Glomerular endothelial cell (primary cell): ENCODE results near the gene IRX3. TPM values are rescaled to one million over a fixed set of nuclear protein-coding genes. Genes with fewer than 3 reads are reported as not detected.

Experiments
- DNase-seq: peaks from one replicate; pipeline ENCODE4 v3.0.0-alpha.2; 2011; ENCODE audit warnings: low read depth, low spot score; ENCODE audit errors: extremely low read depth
- total RNA-seq: library from RNA; depleted of rRNA; stranded (reverse); fragments of >200 nt; gene quantifications from 2 replicates; pipeline ENCODE4 v1.2.3, GENCODE V29; 2015

Gene IRX3
- total RNA-seq, 1 donor from 2014 or later: 2.4 TPM

GRCh38 chr16:54291656-54292487 is 5.3 kb upstream of the IRX3 start:
- DNase-seq: no peak

GRCh38 chr16:54290833-54291655 is 4.5 kb upstream of the IRX3 start:
- DNase-seq: no peak

GRCh38 chr16:54289945-54290832 is 3.6 kb upstream of the IRX3 start:
- no peak for DNase-seq

DNA sequence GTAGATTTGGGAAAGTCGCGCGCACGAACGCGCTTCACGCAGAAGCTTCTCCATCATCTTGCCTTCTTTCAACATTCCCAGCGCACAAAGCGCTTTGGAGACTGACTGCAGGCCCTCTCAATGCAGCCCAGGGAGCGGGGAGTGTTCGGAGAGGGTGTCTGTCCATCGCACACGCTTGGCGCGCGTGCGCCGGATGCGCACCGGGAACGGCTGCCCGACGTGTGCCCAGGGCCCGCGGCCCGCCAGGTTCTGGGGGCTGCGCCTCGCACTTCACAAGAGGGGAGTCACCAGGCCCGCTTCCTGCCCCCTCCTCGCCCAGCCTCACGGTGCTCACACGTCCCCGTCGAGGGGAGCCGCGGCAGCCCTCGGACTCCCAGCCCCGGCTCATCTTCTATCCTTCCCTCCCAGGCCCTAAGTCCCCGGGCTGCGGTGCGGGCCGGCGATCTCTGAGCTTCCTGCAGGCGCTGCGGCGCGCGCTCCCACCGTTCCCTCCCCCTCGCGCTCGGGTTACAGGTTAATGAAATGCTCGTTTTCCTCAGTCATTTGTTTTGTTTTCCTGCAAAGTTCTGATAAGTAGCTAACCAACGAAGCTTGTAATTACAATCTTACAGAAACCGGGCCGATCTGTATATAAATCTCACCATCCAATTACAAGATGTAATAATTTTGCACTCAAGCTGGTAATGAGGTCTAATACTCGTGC is 2.8 kb upstream of the IRX3 start:
- DNase-seq: no peak

DNA sequence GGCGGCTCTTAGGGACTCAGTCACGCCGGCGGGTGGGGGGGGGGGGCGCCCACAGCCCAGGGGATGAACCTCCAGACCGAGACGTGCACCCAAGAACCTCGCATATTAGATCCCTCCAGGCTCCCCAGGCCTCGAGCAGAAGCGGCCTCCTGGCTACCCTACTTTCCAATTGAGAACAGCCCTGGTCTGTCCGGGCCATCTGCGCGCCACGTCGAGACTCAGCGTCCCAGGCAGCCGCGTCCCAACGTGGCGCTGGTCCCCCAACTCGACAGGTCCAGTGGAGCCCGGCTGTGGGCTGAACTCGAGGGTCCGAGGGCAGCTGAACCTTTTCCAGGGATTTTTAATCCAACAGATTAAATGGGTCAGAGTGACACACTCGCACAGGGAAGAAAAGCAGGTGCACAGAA is 2.3 kb upstream of the IRX3 start:
- no peak for DNase-seq

DNA sequence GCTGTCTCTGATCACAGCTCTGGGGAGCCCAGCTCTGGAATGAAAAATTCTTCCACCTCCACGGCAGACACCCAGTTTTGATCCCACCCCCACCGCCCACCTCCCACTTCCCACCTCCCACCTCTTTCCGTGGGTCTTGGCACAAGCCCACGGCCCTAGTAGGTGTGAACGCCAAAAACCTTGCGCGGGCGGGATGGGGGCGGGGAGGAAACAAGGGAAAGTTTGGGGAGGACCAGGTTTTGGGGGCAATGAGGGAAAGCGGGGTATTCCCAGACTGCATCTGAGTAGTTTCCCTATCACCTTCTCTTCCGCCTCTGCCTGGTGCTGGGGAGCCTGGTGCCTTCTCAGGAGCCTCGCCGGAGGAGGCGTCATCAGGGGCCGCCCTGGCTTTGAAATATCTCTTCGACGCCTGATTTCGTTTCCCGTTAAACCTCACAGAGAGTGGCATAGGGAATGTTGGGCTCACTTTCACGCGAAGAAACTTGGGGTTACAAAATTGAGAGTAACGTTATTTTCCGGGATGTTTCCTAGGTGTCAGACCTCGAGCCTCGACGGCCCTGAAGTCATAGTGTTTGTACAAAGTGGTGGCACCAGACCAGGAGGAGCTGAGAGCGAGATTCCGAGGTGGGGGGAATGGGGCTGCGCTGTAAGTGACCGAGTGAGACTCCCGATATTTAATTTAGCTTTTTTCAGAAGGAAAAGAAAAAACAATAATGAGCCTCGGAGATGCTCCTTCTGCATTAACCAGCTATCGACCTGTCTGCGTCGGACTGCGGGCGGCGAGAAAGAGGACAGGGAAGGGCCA is 1.6 kb upstream of the IRX3 start:
- DNase-seq: no peak

DNA sequence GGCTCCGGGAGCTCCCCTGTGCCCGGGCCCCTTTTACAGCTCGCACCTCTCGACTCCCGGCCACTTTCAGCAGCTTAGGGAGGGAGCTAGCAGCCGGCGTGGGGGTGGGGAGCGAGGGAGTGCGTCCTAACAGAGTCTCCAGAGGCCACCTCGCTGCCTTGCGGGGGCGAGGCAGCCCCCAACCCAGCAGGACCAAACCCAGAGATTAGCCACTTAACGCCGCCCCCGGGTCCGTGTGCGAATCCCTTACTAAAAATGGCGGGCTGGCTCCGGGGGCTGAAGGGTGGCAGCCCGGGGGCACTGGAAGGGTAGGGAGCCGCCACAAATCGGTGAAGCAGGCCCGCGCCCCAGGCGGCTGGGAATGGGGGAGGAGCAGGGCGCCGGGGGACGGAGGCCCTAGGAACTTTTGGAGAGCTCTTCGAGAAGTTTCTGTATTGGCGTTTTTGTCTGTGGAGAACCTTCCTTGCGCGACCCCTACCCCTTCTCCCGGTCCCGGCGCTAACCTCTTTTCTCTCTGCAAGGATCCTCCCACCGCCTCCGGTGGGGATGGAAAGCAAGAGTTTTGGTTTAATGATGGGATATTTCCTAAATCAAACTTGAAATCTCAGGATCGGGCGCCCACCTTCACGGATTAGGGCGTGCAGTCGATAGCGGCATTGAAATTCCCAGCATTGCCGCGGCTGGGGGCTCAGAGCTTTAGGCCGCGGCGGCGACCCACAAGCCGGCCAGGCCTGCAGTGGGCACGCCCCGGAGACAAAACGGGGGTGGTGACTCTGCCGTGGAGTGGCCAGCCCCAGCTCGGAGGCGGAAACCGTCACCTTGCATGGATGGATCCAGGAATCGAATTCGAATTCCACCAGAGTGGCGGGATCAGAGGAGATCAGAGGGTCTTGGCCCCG is 793 bp upstream of the IRX3 start:
- no peak for DNase-seq

GRCh38 chr16:54286090-54286365 is 559 bp downstream of the IRX3 start:
- DNase-seq: no peak

DNA sequence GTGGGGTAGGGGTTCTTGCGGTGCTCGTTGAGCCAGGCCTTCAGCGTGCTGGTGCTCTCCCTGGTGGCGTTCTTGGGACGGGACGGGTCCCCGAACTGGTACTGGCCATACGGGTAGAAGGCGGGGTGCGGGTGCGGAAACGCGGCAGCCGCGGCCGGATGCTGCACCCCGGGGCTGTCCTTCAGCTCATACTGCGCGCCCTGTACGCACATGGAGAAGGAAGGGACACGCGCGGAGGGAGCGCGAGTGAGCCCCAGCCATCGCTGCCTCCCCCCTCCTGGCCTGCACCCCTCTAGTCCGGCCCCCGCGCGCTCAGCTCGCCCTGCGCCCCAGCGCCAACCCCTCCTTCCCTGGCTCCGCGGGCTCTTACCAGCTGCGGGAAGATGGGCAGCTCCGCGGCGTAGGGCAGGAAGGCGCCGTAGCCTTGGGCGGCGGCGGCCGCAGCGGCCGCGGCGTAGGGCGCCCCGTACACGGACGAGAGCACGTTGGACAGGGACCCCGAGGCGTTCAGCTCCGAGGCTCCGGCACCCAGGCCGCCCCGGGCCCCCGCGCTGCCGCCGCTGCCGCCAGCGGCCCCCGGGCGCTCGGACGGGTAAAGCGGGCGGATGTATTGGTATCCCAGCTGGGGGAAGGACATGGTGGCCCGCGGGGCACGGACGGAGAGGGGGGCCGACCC is 1.0 kb downstream of the IRX3 start:
- no peak for DNase-seq

DNA sequence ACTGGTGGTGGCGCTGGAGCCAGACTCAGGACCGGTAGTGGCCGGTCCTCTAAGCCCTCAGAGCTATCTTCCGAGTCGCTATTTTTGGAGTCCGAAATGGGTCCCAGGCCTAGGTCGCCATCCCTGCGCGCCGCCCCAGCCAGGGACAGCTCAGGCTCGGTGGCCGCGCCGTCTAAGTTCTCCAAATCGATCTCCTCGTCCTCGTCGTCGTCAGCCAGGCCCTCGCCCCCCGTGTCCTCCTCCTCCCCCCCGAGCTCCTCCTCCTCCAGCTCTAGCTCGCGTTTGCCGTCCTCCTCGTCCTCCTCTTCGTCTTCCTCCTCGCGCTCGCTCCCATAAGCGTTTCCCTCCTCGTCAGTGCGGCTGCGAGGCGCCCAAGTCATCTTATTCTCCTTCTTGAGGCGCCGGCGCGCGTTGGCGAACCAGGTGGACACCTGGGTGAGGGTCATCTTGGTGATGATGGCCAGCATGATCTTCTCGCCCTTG is 1.6 kb downstream of the IRX3 start:
- DNase-seq: no peak

DNA sequence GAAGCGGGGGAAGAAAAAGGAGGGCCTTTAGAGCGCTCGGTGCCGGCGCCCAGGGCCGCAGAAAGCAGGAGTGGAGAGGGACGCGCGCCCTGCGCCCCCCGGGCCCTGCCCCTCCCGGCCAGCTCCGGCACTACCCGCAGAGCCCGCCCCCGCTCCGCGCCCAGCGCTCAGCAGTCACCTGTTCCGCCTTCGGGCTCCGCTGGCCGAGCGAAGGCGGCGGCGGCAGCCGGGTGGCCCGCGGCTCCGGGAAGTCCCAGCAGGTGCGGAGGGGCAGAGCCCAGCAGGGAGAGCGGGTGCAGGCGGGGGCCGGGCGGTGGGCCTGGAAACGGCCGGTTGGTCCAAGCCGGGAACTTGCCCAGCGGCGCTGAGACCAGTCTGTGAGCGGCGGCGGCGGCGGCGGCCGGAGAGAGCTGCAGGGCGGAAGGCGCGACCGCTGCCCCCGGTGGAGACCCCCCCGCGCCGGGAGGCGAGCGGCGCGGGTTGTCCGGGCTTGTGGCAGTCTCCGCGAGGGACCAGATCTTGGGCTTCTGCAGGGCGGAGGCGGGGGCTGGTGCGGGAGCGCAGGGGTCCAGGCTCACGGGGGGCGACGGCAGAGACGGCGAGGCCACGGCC is 2.2 kb downstream of the IRX3 start:
- no peak for DNase-seq

DNA sequence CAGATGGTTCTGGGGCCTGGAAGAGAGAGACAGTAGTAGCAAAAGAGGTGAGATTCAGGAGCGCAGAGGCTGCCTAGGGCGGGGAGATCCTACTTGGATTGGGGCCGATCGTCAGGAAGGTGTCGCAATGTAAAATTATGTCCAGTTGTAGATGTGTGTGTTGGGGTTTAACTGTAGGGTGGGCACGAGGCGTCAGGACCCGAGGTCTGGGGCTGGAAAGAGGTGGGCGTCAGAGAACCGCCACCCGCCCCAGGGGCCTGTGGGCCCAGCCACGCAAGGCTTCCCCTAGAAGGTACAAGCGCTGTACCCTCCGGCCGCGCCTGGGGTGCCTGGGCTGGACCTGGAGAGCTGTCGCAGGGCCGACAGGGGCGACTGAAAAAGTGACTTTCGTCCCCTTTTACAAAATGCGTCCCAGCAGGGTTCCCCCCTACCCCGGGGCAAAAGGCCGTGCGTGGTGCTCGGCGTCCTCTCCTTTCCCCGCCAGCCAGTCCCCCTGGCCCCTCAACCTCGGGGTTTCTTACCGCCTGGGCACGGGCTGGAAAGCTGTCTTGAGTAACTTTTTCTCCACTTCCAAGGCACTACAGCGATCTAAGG is 2.8 kb downstream of the IRX3 start:
- DNase-seq: no peak

DNA sequence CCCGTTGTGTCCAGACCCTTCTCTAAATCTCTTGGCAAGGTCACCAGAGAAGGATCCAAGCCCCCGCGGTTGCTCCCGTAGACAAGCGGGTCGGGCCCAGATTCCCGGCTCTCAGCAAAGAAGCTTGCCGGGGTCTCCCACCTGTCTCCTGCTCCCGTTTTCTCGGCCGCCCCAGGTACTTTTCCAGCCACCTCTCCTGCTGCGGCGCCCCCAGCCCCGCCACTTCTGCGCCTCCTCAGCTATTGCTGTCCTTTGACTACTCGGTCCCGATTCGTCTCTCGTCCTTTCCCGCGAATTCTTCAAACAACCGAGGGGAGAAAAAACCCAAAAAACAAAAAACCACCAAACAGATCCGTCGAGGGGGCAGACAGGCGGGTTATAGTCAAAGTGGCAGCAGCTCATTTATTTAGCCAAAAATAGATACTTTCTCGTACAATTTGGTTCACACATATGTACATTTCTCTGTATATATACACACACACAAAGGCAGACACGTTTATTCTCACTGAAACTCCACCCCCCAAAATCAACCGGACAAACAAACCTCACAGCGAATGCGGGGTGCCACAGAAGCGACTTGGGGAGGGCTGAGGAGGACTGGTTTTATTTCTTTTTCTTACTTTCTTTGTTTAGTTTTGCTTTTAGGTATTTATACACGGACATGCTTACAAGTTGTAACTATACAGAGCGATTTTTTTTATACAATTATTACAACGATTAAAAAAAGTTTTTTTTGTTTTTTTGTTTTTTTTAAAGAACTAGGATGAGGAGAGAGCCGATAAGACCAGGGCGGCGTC is 3.5 kb downstream of the IRX3 start:
- DNase-seq: no peak

DNA sequence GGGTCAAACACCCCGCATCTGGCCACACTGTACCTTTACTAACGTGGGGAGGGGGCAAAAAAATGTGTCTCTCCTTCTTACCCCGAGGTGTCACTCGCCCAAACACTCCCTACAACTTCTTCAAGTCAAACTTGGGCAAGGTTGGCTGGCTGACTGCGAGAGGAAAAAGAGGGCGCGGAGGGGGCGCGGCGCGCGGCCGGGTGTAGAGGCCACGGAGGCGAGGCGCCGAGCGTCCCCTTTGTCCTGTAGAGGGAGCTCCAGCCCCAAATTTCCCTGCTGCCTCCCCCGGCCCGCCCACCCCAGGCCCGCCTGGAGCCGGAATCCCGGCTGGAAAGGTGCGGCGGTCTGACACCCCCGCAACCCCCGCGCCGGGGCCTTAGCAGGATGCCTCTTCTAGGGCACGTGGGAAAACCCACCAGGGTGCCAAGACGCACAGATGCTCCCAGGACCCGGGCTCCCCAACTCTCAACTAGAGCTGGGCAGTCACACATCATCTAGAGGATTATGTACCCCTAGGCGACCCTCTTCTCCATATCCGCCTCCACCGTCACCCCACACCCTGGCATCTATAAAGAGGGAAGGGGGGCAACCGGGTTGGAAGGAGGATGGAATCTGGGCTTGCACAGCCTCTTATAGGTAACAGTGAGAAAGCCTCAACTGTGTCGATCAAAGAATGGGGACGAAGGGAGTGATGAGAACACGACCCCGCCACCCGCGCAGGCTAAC is 4.2 kb downstream of the IRX3 start:
- DNase-seq: no peak

DNA sequence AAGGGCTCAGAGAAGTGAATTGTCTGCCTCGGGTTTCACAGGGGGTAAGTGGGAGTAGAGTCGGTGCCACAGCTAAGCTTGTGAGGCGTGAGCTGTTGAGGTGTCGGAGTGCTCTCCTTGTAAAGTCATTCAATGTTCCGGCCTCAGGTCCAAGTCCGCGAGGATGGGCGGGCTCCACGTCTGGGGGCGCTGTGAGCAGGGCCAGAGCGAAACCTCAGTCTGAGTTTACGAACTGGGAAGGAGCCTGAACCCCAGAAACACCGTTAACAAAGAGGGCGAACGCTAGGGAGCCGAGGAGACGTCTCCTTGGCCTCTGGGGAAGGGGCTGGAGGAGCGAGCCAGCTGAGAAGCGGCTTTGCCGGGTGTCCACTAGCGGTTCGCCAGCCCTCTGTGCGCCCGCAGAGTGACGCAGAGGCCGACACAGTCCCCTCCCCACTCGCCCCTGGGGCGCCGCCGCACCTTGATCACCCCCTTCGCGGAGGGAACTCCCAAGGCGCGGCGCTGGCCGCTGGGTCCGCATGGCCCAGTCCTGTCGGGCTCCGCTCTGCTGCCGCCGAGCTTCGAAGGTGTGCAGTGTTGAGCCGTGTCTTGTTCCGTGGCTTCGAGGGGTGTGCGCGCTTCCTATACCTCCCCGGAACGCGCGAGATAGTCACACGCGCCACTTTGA is 4.9 kb downstream of the IRX3 start:
- no peak for DNase-seq
